DMS153 (cell line): ENCODE data around the gene TASL.
"Not testable (repeated sequence)": the region's sequence is repeated elsewhere in the genome, so short reads cannot be mapped to it uniquely, and the experiment has no call there.

ENCODE experiments used
- DNase-seq: peaks from one replicate; lab custom pipeline; 2025; lab: John Stamatoyannopoulos, UW

Gene TASL, protein sequence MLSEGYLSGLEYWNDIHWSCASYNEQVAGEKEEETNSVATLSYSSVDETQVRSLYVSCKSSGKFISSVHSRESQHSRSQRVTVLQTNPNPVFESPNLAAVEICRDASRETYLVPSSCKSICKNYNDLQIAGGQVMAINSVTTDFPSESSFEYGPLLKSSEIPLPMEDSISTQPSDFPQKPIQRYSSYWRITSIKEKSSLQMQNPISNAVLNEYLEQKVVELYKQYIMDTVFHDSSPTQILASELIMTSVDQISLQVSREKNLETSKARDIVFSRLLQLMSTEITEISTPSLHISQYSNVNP

DNA sequence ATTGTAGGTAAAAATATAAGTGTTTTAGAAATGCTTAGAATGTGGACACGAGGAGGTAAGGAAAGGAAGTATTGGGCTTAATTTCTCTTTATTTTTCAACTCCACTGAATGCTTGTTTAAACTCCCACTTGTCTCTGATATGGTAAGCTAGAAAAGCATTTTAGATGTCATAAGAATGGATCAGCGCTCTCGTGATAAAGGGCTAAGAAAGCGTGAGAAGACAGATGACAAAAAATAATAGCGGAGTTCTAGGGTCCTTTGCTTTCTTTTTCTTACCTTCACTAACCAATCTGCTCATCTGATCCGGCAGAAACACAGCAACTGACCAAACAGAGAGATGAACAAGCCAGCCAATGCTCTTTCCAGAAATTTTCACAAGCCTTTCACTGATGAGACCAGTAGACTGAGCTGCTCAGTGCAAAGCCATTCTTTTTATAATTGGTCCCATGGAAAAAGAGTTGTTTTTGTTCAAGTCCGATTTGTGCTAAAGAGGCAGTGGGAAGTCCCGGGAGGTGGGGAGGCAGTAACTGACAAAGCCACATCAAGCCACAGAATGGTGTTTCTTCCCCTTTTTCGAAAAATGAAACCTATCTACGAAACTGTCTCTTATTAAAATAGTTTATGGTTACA lies at the start of gene TASL:
Gene TASL, minus strand, starts transcription at position 405 of the 630 bp plus-strand sequence. CDS start 17,411 bp downstream, outside the sequence.
- DNase-seq, result no peak

DNA sequence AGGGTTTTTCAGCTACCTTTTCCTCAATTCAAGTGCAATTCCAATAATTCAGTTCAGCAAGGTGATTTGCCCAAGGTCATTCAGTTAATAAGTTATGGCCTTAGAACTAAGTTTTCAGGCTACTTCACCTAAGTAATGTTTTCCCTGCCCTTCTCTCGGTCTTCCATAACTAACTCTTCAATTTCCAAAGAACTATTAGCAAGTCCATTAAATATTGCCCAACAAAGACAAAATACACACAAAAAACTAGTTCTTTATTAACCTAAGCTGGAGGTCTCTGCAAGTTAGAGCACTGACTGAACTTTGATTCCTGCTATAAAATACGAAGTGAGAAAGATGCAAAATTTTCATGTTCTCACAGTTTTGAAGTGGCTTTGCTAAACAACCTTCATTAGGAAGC lies 48.8 kb upstream of the TASL start:
- no peak for DNase-seq

DNA sequence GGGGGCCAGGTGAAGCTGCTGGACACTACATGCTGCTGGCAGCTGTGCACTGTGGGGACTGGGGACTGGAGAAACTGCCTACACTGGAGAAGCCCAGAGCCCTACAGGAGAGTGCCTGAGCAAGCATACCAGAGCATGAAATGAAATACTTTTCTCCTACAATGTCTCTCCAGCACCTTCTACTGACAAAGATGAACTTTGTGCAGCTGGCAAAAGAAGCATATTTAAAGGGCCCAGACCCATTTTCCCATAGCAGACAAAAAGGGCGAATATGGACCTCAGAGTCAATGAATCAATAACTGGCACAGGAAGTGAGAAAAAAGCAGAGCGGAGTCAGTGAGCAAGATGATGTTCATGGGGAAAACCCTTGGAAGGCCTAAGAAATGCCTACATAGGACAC lies 44.8 kb upstream of the TASL start:
- no peak for DNase-seq

DNA sequence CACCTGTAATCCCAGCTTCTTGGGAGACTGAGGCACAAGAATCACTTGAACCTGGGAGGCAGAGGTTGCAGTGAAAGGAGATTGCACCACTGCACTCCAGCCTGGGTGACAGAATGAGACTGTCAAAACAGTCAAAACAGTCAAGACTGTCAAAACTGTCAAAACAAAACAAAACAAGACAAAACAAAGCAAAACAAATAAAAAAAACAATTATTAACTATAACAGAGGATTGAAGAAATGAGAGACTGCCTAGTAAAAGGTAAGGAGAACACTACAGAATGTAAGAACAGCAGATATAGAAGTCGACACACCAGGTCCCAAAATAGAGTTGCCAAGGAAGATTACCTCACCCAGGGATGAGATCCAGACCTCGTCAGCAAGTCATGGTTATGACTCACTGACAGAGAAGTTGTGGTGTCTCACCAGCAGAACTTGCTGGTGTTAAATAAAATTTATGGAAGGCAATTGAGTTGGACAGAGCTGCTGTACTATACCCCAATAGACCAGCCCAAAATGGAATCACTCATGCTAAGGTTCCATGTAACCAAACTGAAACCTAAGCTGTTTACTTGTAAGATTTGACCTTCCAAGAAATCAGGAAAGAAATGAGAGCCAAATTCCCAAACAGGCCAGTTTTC lies 43.5 kb upstream of the TASL start:
- DNase-seq, result no peak

DNA sequence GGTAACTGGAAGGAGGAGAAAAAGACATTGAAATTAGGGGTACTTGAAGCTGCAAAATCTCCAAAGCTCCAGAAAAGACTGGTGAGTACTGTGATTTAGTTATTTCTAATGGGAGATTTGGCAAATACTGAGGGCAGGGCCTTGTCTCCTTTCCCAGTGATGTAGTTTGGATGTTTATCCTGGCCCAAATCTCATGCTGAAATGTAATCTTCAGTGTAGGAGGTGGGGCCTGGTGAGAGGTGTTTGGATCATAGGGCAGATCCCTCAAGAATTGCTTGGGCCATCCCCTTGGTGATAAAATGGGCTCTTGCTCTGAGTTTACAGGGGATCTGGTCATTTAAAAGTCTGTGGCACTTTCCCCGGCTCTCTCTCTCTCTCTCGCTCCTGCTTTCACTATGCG lies 42.6 kb upstream of the TASL start:
- DNase-seq, result no peak

DNA sequence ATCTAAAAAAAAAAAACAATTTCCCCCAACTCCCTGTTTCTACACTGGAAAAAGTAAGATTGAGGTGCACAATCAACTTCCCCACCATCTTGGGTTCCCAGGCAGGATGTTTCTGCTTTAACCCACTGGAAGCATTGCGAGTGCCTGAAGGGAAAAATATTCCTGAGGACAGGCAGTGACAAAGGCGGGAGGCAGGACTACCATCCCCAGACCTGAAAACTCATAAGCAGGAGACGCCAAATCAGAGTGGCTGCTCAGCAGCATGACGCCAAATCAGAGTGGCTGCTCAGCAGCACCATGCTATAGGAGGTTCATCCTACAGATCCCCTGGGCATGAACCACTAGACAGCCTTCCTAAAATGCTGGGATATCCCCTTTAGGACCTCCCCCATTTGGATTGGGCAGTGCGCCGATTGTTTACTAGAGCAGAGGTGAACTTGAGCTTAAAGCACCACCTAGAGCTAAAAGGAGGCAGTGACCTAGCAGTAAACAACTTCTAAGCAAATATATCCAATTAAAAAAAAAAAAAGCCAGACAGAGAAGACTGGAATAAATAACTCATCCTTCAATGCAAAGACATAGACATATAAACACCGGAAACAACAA lies 40.7 kb upstream of the TASL start:
- no peak for DNase-seq

DNA sequence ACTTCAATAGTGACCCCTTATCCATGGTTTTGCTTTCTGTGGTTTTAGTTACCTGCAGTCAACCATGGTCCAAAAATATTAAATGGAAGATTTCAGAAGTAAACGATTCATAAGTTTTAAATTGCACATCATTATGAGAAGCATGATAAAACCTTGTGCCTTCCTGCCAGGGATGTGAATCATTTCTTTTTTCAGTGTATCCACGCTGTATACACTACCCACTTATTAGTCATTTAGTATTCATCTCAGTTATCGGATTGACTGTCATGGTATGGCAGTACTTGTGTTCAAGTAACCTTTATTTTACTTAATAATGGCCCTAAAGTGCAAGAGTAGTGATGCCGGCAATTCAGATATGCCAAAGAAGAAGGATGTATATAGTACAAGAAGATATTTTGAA lies 37.7 kb upstream of the TASL start:
- DNase-seq, result no peak

DNA sequence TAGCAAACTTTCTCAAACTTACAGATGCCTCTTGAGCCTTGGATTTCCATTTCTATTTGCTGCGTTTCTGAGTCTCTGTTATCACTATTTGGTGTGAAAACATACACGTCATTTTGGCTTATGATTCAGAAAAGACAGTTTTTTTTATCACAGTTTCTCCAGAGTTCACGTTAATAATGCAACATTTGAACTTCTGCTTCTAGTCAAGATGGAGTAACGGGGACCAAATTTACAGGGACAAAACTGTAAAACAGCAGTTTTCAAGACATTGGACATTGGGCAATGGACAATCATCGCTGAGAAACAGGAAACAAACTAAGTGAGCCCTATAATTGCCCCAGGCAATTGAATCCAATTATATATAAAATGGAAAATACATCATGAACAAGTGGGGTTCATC lies 36.2 kb upstream of the TASL start:
- DNase-seq, result no peak

DNA sequence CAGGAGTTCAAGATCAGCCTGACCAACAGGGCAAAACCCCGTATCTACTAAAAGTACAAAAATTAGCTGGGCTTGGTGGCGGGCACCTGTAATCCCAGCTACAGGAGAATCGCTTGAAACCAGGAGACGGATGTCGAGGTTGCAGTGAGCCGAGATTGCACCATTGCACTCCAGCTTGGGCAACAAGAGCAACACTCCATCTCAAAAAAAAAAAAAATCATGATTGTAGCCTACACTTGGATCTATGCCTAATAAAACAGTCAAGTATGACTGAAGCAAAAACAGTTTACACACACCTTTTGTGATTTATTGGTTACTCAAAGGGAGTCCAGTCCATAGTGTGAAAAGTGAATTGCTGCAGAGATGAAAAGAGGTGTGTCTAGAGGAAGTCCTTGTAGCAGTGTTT lies 34.7 kb upstream of the TASL start:
- peak; percentile 84 for DNase-seq

DNA sequence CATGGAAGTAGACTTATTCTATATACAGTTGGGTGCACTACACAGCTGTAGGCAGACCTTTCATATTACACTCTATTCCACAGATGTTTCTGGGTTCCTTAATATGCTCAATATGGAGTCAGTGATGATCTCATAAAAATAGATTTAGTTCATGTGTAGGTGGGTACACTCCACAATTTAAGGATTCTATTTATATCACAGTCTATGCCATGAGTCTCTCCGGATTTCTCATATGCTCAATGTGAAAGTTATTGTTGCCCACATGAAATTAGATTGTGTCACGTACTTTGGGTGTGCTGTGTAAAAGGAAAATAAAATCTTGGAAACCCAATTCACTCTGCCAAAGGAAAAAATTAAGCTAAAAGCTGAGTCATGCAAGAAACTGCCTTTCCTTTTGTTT lies 32.5 kb upstream of the TASL start:
- DNase-seq, result no peak

DNA sequence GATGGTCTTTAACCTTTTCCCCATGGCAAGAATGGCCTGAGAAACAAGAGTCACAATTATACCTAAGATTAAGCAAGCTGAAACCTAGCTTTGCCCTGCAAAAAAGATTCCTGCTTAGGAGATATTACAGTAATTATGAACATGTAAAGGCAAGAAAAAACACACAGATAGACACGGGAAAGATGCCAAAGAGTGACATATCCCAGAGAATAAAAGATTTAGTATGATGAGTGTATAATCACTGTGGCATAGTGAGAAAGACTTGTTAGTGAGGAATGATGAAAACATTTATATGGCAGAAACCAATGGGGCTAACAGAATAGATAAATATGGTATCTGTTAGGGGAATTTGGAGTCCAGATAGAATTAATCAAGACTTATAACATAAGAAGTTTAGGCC lies 29.6 kb upstream of the TASL start:
- DNase-seq, result no peak

DNA sequence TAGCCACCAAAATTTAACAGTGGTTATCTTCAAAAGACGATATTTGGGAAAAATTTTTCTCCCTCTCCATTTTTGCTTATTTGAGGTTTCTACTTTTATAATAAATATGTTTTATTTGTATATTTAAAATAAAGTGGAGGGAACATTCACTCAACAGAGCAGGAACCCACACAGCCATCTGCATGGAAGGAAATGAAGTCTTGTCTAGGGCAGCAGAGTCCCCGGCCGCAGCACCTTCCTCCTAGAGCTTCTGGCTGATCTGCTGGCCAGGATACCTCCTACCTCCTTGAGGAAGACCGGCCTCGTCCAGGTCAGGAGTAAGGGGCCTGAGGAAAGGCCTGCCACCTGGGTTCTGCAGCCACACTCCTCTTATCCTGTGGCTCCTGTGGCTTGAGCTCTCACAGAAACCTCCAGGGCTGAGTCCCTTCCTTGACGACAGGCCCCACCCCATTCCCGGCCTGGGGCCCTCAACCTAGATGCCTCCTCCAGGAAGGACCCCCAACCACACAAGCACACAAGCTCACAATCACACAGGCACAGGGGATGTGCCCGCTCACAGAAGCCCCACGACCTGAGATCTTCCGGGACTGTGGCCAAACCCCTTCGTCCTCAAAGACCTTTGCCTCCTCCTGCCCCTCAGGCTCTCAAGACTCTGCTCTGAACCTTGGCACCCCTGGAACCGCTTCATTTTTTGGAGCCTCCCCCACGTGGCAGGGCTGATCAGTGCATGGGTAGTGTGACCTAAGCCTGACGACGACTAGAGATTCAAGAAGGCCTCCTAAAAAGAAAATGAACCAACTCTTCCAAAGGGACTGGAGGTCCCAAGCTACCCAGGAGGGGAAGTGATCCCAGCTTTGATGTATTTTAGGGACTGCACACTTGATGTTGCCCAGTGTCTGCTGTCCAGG lies 23.0 kb upstream of the TASL start:
- DNase-seq, result not testable (repeated sequence)

DNA sequence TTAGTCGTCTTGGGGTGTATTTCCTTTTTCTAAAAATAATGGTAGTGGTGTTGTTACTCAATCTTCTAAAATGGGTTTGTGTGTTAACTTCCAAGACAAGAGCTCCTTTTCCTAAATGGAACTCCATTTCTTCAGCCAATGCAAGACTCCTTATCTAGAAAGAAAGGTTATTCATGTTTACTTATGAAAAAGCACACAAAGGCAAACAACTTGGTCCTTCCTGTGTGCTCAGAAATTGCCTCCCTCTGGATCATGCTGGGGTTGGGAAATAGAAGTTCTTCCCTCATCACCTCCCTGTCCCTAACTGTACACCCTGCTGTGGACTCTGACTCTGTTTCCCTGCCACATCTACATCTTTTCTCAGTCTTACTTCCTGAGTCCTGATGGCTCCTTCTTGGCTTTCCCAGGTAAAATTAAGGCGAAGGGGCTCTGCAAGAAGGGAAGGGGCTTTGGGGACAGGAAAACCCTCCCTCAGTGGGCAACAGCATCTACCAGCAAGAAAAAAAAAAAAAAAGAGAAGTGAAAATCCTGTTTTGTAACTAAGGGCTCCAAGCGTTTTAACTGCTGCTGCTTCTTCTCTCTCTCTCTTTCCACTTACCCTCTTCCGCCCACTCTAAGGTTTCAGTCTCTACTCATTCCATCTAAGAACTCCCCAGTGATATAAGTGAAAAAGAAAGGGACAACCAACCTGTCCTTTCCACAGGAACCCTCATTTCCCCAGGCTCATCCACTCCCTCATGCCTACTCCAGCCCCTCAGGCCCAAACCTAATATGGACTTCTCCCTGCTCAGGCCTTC lies 19.8 kb upstream of the TASL start:
- DNase-seq, result no peak

DNA sequence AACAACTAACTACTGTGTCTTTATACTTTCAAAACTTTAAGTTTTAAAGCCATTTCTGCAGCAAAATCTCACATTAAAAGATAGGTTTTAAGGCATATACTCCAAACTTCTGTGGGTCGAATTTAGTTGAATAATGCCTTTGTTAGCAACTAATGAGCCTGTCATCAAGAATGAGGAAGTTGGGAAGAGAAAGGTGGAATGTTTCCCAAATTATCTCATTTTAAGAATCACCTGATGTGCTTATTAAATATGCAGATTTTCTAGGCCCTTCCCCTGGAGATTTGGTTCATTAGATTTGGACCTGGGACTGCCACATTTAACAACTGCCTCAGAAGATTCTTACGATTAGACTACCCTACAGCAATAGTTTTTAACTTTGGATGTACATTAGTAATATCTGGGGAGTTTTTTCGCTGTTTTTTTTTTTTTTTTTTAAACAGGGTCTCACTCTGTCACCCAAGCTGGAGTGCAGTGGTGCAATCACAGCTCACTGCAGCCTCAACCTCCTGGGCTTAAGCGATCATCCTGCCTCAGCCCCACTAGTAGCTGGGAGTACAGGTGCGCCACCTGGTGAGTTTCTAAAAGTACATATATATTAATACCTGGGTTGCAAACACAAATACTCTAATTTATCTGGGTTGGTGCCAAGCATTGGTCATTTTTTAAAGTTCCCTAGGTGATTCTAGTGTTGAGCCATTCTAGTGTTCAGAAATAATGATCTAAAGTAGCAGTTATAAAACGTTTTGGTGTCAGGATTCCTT lies 16.1 kb upstream of the TASL start:
- no peak for DNase-seq

DNA sequence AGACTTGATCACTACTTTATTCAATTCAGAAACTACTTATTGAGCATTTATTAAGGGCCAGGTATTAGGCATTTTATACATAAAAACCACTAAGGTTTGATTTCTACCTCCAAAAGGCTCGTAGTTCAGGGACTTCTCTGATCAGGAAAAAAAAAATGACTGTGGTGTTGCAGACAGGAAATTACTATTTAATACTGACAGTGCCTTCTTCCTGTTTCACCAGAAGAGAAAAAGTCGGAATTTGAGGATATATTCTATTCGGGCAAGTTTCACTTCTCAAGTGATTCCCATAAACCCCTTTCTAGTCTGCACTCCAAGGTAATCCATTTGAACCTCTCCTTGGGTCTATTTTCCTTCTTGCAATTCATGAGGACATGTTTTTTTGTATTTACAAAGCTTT lies 15.3 kb upstream of the TASL start:
- no peak for DNase-seq

DNA sequence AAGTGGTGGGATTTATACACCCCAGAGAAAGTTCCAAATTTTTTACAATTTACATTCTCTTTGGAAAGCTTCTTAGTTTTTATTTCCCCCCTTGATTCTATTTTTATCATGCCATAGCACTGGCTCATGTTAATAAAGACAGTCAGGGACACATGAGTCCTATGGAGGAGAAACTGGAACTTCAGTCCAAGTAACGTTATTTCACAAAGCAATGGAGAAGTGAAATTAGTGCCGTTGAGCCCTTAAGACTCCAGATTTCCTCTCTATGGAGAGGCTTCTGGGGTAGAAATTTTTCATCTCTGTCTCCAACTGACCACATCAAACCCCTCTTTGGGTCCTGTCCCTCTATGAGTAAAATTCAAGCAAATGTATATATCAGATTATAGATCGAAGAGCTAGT lies 12.8 kb upstream of the TASL start:
- DNase-seq, result no peak

DNA sequence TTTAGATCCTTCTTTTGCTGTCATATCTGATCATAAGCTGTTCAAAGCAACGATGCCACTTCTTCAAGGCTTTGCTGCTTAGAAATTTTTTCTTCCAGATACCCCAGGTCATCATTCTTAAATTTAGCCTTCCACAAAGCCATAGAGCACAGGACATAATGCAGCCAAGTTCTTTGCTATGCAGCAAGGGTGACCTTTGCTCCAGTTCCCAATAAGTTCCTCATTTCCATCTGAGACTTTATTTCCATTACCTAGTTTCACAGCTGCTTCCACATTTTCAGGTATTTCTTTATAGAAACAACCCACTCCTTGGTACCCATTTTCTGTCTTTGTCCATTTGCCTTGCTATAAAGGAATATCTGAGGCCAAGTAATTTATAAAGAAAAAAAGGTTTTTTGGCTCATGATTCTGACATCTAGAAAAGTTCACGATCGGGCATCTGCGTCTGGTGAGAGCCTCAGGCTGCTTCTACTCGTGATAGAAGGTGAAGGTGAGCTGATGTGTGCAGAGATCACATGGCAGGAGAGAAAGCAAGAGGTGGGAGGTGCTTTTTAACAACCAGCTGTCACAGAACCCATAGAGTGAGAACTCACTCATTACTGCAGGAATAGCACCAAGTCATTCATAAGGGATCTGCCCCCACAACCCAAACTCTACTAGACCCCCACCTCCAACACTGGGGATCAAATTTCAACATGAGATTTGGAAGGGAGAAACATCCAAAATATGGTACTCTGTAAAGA lies 11.8 kb upstream of the TASL start:
- no peak for DNase-seq

DNA sequence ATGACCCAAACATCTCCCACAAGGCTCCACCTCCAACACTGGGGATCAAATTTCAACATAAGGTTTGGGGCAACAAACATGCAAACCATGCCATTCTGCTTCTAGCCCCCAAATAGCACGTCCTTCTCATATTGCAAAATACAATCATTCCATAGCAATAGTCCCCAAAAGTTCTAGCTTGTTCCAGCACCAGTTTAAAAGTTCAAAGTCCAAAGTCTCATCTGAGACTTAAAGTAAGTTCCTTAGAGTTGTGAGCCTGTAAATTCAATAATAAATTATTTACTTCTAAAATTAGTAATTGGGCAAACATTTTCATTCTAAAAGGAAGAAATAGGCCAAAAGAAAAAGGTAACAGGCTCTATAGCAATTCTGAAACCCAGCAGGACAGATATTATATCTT lies 8.9 kb upstream of the TASL start:
- DNase-seq, result no peak

DNA sequence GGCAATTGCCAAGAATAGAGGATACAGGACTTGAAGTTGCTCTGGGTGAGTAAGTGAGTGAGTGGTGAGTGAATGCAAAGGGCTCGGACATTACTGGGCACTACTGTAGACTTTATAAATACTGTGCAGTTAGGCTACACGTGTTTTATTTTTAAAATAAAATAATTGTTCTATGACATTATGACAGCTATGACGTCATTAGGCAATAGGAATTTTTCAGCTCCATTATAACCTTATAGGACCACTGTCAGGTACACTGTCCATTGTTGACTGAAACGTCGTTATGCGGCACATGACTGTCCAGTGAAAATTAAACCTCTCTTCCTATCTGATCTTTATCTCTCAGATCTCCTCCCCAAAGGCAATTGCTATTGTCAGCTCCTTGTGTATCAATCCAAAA lies 5.1 kb upstream of the TASL start:
- no peak for DNase-seq

DNA sequence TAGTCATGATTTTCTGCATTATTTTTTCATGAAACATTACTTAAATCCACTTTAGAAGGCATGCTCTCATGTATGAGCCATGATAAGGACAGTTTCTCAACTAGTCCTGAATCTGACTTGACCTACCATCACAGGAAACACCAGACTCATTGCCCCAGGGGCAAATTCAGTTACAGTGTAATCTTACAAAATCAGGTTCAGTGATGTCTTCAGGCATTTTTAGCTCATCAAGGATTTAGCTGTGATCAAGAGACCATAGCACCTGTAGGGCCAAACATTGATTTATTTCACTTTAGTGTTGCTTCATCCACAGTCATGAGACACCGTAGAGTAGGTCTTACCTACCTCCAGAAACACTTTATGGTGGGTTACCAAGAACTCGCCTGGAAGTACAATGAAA lies 3.1 kb upstream of the TASL start:
- no peak for DNase-seq
